OCI-LY7 (cell line): ENCODE data around the gene LRRK1.

Source experiments
- EZH2phosphoT487 ChIP-seq: fragments of 200-600 bp; sonication (generic); IDR thresholded peaks from 2 replicates; pipeline ENCODE4 v1.6.1; 2018; ENCODE audit warnings: low read depth, borderline replicate concordance, mild to moderate bottlenecking, mixed run types, antibody characterized with exemption, low read length, moderate library complexity, mixed read lengths
- TF ChIP-seq, protein P1 (sequence below): fragments of 200-600 bp; sonication (generic); conservative IDR thresholded peaks from 2 replicates; pipeline ENCODE4 v1.5.1; 2014; ENCODE audit warnings: mild to moderate bottlenecking, antibody characterized with exemption, low read length, moderate library complexity, mixed read lengths

DNA sequence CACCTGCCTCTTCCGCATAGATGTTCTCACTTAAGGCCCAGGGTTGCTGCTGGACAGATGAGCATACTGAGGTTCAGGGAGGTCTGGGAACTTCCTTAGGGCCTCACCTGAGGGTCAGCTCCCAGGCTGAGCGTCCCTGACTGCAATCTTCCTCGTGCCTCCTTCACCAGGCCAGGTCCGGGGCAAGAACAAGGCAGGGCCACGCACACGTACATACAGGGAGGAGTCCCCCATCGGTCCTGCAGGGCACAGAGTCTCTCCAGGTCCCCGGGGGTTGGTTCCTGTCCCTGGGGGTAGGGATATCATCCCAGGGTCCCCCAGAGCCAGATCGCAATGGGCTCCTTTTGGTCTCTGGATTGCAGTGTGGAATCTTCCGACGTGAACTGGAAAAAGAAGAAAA, 130.1 kb downstream of the LRRK1 start:
- TF ChIP-seq, protein P1, sequence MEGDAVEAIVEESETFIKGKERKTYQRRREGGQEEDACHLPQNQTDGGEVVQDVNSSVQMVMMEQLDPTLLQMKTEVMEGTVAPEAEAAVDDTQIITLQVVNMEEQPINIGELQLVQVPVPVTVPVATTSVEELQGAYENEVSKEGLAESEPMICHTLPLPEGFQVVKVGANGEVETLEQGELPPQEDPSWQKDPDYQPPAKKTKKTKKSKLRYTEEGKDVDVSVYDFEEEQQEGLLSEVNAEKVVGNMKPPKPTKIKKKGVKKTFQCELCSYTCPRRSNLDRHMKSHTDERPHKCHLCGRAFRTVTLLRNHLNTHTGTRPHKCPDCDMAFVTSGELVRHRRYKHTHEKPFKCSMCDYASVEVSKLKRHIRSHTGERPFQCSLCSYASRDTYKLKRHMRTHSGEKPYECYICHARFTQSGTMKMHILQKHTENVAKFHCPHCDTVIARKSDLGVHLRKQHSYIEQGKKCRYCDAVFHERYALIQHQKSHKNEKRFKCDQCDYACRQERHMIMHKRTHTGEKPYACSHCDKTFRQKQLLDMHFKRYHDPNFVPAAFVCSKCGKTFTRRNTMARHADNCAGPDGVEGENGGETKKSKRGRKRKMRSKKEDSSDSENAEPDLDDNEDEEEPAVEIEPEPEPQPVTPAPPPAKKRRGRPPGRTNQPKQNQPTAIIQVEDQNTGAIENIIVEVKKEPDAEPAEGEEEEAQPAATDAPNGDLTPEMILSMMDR = no peak
- no peak for TF ChIP-seq EZH2phosphoT487
